KBM-7 (cell line): ENCODE results near the gene DOCK3.
"Not testable (repeated sequence)": the region's sequence is repeated elsewhere in the genome, so short reads cannot be mapped to it uniquely, and the experiment has no call there.

ENCODE experiments used
- DNase-seq: peaks from one replicate; pipeline ENCODE4 v3.0.0-alpha.2; 2015
- in situ Hi-C: fragments of 300-500 bp; cut with MboI; formaldehyde crosslinking; loops from 2 replicates; pipeline ENCODE4 v1.14.3; 2020; ENCODE audit warnings: low sequenced_read_pairs, low pct_unique_long_range_greater_than_20kb, mixed read lengths

The DOCK3 gene

GRCh38 chr3:51355891-51356578 is 681.3 kb downstream of the DOCK3 start:
- in situ Hi-C loops = no loop called here
- no peak for DNase-seq

DNA sequence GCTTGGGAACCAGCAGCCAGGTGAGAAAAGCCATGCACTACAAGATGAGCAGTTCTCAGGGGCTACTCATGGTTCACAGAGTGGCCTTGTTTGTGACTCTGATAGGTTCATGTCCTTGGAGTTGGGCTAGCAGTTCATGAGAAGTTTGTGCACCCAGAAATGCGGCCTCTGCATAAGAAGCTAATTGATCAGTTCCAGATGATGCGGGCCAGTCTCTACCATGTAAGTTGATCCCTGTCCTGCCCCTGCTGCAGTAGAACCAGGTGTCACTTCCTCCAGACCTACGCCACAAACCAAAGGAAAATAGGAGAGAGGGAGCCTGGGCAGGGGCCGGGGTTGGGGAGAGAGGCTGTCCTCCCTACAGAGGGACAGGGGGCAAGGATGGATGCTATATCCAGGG is 683.1 kb downstream of the DOCK3 start:
- DNase-seq = no peak
- in situ Hi-C loops = no loop called here

DNA sequence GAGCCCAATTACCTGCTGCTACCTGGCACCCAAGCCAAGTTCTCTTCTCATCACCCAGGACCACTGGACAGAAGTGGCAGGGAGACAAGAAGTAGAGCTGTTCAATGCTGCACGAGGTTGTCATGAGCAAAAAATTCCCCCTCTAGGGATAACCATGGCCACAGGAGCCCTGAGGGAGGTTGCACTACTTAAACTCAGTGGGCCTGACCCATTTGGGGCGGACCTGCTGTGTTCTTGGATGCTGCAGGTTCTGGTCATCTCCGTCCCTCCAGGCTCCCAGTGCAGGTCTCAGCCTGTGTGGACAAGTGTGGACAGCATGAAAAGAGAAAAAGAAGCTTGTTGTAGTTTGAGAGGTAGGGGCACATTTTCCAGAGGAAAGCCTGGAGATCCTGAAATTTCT is 684.3 kb downstream of the DOCK3 start:
- DNase-seq = no peak
- in situ Hi-C loops = no loop called here

DNA sequence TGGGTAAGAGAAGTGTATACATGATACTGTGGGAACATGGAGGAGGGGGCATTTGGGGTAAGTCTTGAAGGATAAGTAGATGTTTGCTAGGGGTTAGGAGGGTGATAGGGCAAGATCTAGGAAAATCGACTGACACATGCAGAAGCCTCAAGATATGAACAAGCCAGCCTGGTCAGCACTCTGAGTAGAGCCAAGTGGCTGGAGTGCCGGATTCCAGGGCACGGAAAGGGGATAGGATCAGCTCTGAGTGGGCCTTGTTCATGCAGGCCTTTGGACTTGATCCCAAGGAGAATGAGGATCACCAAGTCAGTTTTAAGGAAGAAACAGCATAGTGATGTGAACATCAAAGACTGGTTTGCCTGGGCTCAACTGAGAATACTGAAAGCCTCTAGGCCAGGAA is 686.1 kb downstream of the DOCK3 start:
- in situ Hi-C loops = no loop called here
- no peak for DNase-seq

DNA sequence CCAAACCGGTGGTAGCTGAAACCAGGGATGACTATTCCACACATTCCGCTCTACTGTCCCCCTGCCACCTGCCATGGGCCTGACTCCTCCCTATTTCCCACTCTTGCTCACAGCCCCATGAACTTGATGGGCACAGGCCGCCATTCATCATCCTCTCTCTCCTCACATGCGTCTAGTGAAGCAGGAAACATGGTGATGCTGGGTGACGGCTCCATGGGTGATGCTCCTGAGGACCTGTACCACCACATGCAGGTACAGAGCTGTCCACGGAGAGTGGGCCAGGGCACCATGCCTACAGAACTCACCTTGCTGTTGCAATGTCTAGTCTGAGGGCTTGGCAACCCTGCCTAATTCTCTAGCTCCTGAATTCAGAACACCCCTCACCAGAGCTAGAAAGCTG is 687.0 kb downstream of the DOCK3 start:
- in situ Hi-C loops = no loop called here
- no peak for DNase-seq

GRCh38 chr3:51362476-51362875 is 687.7 kb downstream of the DOCK3 start:
- DNase-seq = no peak
- in situ Hi-C loops = no loop called here

- DNase-seq, in situ Hi-C loops: not testable (repeated sequence)
Observed at GRCh38 chr3:51368276-51368675, 693.5 kb downstream of the DOCK3 start.

- DNase-seq = peak; percentile 77
- in situ Hi-C loops = no loop called here
Observed at GRCh38 chr3:51371943-51372557, 697.3 kb downstream of the DOCK3 start.

- no peak for DNase-seq
- in situ Hi-C loops = no loop called here
Observed at GRCh38 chr3:51373658-51374421, 699.1 kb downstream of the DOCK3 start.

DNA sequence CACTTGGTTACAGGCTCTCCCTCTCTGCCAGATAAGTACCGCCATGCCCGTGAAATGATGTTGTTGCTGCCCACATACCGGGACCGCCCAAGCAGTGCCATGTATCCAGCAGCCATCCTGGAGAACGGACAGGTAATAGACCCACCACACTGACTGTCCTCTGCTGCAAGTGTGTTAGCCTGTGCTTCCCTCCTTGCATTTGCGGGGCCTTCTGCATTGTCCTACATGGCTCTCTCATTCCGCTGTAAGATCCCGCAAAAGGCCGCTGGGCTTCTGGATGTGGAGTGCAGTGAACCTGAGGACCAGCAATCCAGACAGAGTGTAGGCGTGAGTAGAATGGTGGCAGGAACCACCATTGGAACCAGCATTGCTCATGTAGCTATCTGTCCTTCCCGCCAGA is 699.7 kb downstream of the DOCK3 start:
- DNase-seq = no peak
- in situ Hi-C loops = no loop called here

DNA sequence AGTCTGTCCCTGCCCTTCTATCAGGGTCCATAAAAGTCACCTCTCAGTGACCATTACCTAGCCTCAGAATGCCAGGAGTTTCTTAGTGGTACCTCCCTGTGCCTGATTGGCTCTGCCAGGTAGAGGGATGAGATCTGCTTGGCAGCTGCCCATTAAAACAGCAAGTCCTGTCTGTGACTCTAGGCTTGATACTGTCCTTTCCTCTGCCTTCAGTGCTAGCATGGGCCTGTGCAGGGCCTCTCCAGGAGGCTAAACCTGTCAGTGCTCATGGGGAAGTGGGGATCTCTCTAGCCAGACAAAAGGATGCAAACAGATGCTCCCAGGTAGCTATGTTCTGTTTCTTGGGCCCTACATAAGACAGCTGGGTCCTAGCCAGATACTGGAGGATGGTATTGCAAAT is 700.4 kb downstream of the DOCK3 start:
- in situ Hi-C loops = loop anchor here (25.0 kb wide), 1 partner anchor 713 kb away; the partner anchor contains the start of gene DOCK3
- DNase-seq = no peak

DNA sequence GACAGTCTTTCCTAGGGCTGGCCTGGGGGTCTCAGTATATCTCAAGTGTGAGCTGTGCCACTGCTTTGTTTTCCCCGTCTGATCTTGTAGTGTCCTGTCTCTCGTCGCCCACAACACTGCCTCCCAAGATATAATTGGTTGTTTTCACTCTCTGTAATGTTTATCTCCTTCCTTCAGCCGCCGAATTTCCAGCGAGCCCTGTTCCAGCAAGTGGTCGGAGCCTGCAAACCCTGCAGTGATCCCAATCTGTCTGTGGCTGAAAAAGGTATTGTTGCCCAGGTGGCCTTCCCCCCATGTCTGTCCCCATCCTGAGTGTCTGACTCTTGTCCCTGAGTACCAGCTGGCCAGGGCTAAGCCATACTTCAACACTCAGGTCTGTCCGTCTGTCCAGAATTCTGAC is 700.8 kb downstream of the DOCK3 start:
- in situ Hi-C loops = loop anchor here (25.0 kb wide), 1 partner anchor 713 kb away; the partner anchor contains the start of gene DOCK3
- no peak for DNase-seq

DNA sequence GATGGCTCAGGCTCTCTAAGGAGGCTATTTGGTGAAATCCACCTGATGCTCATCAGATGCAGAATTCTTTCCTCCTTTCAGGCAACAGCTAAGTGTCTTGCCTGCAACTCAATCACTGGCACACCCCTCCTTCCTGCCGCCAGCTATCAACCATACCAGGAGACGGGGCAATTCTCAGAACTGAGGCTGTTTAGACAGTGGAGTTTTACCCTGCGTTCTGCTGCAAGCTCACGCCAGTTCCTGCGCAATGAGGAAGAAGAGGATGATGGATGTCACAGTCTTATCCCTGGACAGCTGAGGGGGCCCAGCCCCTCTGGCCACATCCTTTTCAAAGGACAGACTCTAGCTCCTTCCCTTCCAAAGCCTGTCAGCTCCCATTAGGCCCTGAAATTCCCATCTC is 703.3 kb downstream of the DOCK3 start:
- in situ Hi-C loops = loop anchor here (25.0 kb wide), 1 partner anchor 716 kb away; the partner anchor contains the start of gene DOCK3
- peak; percentile 55 for DNase-seq

GRCh38 chr3:51378726-51379125 is 704.0 kb downstream of the DOCK3 start:
- in situ Hi-C loops = loop anchor here (25.0 kb wide), 1 partner anchor 716 kb away; the partner anchor contains the start of gene DOCK3
- no peak for DNase-seq

GRCh38 chr3:51379301-51379700 is 704.6 kb downstream of the DOCK3 start:
- in situ Hi-C loops = loop anchor here (25.0 kb wide), 1 partner anchor 717 kb away; the partner anchor contains the start of gene DOCK3
- DNase-seq = peak; percentile 64

DNA sequence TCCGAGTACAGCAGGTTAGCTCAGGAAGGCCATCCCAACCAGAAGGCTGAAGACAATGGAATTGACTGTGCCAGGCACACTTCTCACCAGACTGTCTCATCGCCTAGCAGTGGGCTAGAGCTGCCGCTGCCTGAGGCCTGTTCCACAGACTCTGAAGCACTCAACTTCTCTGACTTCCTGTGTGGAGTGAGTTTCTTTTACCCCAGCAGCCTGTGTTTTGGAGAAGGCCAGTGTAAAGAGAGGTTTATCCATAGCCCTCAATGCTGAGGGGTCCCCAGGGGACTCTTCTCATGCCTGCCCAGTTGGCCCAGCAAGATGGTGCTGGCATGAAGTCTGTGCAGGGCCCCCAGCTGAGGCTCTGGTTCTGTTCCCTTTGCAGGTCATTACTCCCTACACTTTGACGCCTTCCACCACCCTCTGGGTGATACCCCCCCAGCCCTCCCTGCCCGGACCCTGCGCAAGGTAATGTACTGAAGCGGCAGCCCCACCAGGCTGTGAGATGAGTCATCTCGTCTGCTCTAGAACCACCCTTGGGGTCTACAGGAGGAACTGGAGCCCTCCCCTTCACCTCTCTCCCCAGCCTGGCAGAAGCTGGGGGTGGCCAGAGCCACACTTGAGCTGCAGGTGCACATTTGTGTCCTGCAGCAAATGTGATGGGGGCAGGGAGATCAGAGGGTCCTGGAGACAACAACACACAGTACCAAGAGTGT is 705.2 kb downstream of the DOCK3 start:
- in situ Hi-C loops = loop anchor here (25.0 kb wide), 1 partner anchor 718 kb away; the partner anchor contains the start of gene DOCK3
- no peak for DNase-seq

- DNase-seq = no peak
- in situ Hi-C loops = loop anchor here (25.0 kb wide), 1 partner anchor 718 kb away; the partner anchor contains the start of gene DOCK3
Observed at GRCh38 chr3:51380601-51381332, 706.0 kb downstream of the DOCK3 start.

GRCh38 chr3:51381333-51381705 is 706.6 kb downstream of the DOCK3 start:
- in situ Hi-C loops = loop anchor here (25.0 kb wide), 1 partner anchor 719 kb away; the partner anchor contains the start of gene DOCK3
- DNase-seq = no peak
